SH-SY5Y (cell line): Measurements from ENCODE around the gene RIMS1.

Source experiments
- GATA2 ChIP-seq: IDR thresholded peaks from 2 replicates; pipeline ENCODE4 v1.6.1; 2011; ENCODE audit warnings: mild to moderate bottlenecking, low read depth, low read length
- GATA3 ChIP-seq: IDR thresholded peaks from 2 replicates; pipeline ENCODE4 v1.6.1; 2011; ENCODE audit warnings: low read depth, mild to moderate bottlenecking, low read length, moderate library complexity

The RIMS1 gene

DNA sequence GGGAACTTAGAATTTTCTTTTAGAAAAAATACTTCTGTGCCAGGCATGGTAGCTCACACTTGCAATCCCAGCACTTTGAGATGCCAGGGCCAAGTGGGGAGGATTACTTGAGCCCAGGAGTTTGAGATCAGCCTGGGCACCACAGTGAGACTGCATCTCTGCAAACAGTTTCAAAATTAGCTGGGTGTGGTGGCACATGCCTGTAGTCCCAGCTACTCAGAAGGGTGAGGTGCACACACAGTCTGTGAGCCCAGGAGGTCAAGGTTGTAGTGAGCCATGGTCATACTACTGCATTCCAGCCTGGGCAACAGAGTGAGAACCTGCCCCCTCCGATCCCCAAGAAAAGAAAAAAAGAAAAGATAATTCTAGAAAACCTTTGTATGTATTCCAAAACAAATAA, 389.5 kb downstream of the RIMS1 start:
- TF ChIP-seq GATA2: no peak
- no peak for TF ChIP-seq GATA3

DNA sequence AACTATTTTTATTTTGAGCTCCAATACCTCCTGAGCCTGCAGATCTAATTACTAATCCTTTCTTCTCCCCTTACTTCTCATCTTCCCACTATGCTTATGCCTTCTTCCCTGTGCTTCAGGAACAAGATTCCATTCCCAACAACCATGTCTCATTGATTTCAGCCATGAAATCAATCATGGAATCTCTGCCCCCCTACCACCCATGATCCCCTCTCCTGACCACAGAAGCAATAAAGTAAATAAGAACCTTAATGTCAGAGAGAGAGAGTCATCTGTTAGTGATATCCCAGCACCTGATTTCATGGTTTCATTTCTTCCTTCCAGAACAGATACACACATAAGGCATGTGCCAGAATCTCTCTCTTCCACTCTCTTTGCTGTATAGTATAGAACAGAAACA, 395.9 kb downstream of the RIMS1 start:
- no peak for TF ChIP-seq GATA2
- no peak for TF ChIP-seq GATA3

DNA sequence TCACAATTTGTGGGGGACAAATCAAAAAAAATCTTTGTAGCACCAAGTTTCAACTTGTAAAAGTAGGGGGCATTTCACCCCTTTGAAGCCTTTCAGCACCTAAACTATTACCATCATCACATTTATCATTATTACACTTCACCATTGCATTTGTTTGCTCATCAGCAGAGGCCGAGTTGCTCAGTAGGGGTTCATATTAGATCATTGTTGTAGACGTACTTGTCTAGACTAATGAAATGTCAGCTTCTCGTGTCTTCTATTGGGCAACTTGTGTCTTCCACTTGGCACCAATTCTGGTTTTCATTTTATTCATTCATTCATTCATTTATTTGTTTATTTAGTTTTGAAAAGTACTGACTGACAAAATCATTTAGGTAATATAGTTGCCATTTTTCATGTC, 397.2 kb downstream of the RIMS1 start:
- TF ChIP-seq GATA2 (no peak), GATA3 (no peak)

DNA sequence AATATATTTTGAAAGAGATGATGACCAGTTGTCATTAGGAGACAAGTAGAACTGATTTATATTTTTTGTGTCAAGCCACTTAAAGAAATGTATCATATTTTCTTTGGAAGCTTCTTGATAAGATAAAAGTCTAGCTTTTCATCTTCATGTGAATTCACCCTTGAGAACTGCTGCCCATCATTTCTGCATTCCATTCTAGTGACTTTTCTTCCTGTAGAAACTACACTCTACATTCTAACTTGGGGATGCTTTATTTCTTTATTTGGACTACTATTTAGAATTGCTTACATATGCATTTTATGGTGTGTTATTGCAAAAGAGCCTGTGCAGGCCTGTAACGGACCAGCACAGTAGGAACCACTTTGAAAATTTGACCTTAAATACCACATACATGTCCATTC, 400.6 kb downstream of the RIMS1 start:
- TF ChIP-seq GATA2 (no peak), GATA3 (no peak)

DNA sequence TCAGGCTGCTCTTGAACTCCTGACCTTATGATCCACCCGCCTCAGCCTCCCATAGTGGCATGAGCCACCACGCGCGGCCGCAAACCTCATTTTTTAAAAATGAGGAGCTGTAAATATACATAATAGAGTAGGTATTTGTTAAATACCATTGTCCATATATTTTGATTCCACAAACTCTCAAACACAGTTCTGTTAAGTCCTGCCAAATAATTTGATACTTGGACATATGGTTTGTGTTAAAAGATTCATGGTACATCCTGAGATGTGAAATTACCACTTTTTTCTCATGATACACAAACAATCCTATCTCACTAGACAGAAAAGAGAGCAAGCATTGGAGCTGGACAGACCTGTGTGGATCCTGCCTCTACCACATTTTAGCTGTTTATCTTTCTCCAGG, 401.5 kb downstream of the RIMS1 start:
- TF ChIP-seq GATA3: no peak
- no peak for TF ChIP-seq GATA2

DNA sequence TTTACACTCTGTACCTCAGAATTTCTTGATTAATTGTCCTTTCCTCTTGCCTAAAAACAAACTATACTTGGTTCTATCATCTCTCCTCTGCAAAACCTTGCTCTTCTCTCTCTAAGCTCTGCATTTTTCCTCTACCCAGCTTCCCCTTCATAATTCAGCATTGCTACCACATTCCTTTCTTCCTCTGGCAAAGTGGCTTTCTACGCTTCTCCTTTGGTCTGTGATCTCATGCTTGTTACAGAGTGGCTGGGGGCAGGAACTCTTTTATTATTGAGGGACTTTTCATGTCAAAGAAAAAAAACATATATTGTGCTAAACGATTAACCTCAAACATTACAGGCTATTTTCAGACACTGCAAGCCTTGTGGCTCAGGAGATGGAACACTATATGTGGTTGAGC, 402.2 kb downstream of the RIMS1 start:
- no peak for TF ChIP-seq GATA3
- no peak for TF ChIP-seq GATA2

DNA sequence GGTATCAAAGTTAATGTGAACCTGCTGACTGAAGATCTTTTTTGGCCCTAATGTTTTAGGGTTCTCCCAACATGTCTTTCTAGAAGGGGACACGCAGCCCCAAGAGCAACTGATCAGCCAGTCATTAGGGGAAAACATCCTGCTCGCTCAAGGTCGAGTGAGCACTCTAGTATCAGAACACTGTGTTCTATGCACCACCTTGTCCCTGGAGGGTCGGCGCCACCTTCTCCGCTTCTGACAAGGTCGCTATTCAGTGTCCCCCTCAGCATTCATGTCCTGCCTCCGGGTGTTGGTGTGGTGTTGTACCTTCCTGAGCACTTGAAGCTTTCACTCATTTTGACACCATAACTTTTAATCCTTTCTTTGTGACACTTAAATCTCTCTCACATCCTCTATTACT, 404.3 kb downstream of the RIMS1 start:
- TF ChIP-seq GATA2: no peak
- no peak for TF ChIP-seq GATA3

DNA sequence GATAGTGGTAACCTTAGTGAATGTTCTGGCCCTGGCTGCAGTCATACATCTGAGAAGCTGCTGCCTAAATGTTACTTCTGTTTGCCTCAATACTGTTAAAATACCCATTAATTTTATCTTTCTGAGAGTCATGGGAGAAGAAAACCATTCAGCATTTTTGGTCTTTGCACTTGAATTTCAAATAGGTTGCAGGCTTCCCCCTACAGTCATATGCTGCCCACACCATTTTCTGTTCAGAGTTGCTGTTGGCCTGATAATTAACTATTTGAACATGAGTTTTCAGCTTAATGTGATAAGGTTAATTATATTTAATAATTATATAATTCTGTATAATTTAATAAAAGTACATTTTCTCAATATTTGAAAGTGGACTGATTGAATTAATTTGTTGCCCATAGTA, 410.0 kb downstream of the RIMS1 start:
- TF ChIP-seq GATA2: no peak
- no peak for TF ChIP-seq GATA3

DNA sequence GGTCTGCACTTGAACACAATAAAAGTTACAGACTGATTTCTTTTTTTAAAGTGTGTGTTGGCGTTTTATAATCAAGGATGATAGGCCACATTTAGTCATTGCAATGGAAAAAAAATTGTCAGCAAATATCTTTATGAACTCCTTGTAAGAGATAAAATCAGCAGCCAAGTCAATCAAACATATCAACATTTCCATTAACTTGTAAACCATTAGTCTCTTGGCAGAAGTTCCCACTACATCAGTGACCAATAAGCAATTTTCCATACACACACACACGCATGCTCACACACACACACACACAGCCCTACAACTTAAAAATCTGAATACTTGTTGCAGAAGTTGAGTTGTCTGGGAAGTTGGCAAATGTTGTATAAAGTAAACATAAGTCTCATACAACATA, 419.6 kb downstream of the RIMS1 start:
- TF ChIP-seq GATA2: no peak
- no peak for TF ChIP-seq GATA3

DNA sequence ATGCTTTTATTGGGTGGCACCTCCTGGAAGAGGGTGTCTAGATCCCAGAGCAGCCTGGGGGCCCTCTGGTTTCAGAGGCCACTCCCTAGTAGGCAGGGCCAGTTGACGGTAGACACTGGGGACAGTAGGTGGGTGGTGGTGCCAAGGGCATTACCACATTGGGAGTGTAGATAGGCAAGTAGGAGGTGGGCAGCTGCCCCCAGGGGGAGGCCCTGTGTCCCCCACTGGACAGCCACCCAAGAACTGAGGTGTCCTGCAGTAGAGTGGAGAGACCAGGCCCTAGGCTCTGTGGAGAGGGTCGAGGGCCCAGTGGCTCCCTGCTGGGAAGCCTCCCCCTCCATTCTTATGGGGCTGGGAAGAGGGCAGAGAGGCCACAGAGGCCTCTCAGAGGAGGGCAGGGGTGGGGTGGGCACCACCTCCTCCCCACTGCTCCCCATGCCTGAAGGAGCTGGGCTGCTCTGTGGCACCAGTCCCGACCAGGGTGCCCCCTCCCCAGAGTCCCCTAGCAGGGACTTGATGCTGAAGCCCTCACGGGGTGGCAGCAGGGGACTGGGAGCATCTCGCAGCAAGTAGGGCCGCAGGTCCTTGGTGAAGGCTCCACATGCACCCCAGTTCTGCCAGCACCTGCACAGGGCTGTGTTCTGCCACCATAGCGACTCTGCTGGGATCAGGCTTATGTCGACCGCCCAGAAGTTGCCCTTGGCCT, 430.5 kb downstream of the RIMS1 start:
- TF ChIP-seq GATA3 (no peak), GATA2 (no peak)

DNA sequence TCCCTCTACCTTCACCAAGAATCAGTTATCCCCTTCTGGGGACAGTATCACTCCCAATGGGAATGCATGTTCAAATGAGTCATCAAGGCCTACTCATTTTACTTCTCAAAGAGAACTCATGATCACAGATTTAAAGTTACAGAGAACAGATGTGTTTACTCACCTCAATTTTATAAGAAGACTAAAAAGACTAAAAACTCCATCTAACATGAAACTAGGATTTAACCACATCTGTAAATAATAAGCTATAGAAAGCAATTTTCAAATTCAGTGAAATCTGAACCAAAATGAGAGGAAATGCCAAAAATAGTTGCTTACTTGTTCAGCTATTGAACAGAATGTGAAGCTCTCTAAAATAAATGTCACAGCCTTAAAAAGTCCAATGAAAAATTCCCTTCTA, 435.4 kb downstream of the RIMS1 start:
- TF ChIP-seq GATA3 (no peak), GATA2 (no peak)

DNA sequence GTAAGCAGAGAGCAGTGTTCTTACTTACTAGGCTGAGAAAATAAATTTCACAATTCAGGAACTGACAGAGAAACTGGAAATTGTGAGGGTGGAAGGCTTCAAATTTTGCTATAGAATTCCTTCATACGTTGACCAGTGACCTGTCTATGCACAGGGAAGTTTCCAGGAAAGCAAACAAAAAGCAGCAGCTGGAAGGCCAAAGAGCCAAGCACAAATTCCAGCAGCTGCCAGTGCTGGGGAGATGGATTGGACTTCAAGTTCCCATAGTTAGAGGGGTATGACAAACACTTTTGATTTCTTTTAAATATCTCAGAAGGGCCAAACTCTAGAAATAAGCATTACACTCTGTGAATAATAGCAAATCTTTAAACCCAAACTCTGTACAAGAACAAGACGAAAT, 436.4 kb downstream of the RIMS1 start:
- no peak for TF ChIP-seq GATA3
- no peak for TF ChIP-seq GATA2

DNA sequence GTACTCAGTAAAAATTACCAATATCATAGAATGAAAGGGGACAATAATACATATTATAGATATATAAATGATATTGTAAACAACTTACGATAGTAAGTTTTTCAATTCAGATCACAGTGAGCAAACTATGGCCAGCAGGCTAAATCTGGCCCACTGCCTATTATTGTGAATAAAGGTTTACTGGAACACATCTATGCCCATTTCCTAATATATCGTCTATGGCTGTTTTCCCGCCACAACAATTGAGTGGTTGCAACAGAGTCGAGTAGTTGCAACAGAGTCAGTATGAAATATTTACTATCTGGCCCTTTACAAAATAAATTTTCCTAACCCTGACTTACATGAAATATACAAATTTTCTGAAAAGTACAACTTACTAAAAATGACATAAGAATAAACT, 438.2 kb downstream of the RIMS1 start:
- TF ChIP-seq GATA2 (no peak), GATA3 (no peak)

DNA sequence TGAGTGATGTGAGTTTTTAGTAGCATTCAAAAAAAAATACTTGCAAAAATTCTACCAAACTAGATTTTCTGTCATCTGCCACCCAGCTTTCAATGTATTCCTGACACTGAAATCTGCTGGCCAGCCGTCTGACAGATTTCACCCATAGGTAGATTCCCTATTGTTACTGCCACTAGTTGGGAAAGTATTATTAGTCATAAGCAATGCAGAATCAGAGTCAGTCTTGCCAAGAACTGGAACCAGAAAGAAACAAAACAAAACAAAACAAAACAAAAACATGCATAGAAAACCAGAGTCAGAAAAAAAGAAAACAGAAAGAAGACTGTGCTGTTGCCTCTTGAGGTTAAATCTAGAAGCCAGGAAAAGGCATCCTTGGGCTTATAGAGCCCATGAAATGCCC, 442.4 kb downstream of the RIMS1 start:
- no peak for TF ChIP-seq GATA2
- TF ChIP-seq GATA3: no peak

DNA sequence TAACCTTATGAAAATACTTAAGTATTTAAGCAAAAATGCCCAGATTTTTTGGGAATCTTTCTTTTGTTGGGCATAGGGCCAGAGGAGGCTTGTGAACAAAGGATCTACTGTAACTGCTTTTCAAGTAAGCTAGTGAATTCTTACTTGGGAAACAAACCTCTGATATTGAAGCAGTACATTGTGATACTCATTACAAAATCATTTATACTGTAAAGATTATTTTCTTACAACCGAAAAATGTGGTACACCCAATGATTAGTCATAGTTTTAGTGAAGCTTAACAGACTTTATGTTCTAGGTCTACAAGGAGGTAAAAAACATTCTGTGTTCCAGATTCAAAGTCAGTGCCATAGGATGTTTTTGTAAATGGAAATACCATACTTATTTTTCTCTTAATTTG, 462.6 kb downstream of the RIMS1 start:
- no peak for TF ChIP-seq GATA2
- TF ChIP-seq GATA3: no peak
